Activated CD8-positive, alpha-beta memory T cell treated with anti-CD3 and anti-CD28 coated beads for 36 hours (primary cell): ENCODE results near the gene BACH2. TPM values are rescaled to one million over a fixed set of nuclear protein-coding genes. Genes with fewer than 3 reads are reported as not detected.
"Not testable (repeated sequence)": the region's sequence is repeated elsewhere in the genome, so short reads cannot be mapped to it uniquely, and the experiment has no call there.

ENCODE experiments used
- CTCF ChIA-PET: fragments of 350-600 bp; sonication (Branson Sonifier 250); formaldehyde crosslinking; loops from one replicate; lab custom pipeline; 2021; ENCODE audit warnings: antibody characterized with exemption; lab: Charles Lee
- POLR2A ChIA-PET: fragments of 350-600 bp; sonication (Branson Sonifier 250); formaldehyde crosslinking; loops from one replicate; lab custom pipeline; 2021; ENCODE audit warnings: antibody characterized with exemption; lab: Charles Lee
- total RNA-seq, 2 experiments: library from RNA; stranded (reverse); gene quantifications; one replicate each; pipeline ENCODE4 v1.2.3, GENCODE V29; 2021

Gene BACH2
- total RNA-seq, 2 experiments from 2014 or later, result 52.1 to 55.6 TPM

GRCh38 chr6:90054193-90054592, 242.4 kb downstream of the BACH2 start:
- POLR2A ChIA-PET, CTCF ChIA-PET: not testable (repeated sequence)

- CTCF ChIA-PET, result interaction anchor here (0.6 kb wide), 1 partner anchor 165 kb away, joined by 3 read pairs; no protein-coding TSS in a partner anchor
- POLR2A ChIA-PET, result no interaction called here
These were observed 243.0 kb downstream of the BACH2 start for GRCh38 chr6:90053614-90054013.

- CTCF ChIA-PET, result interaction anchor here (1.0 kb wide), 1 partner anchor 28 kb away, joined by 3 read pairs; no protein-coding TSS in a partner anchor
- POLR2A ChIA-PET, result no interaction called here
These were observed 247.3 kb downstream of the BACH2 start for GRCh38 chr6:90049295-90049694.

- ChIA-PET CTCF (interaction anchor here (1.0 kb wide), 1 partner anchor 27 kb away, joined by 3 read pairs; no protein-coding TSS in a partner anchor), POLR2A (no interaction called here)
These were observed 248.3 kb downstream of the BACH2 start for GRCh38 chr6:90048206-90048967.

- ChIA-PET CTCF (interaction anchor here (1.4 to 2.2 kb wide), 2 partner anchors 20 to 37 kb away, joined by 4 to 5 read pairs; no protein-coding TSS in a partner anchor), POLR2A (no interaction called here)
These were observed 251.1 kb downstream of the BACH2 start for GRCh38 chr6:90045535-90045934.

GRCh38 chr6:90044833-90045381, 251.7 kb downstream of the BACH2 start:
- POLR2A ChIA-PET, result no interaction called here

GRCh38 chr6:90044182-90044832, 252.3 kb downstream of the BACH2 start:
- POLR2A ChIA-PET, result no interaction called here
- CTCF ChIA-PET, result interaction anchor here (1.9 to 2.2 kb wide), 2 partner anchors 17 to 18 kb away, joined by 4 to 5 read pairs; no protein-coding TSS in a partner anchor

More at GRCh38 chr6:90044833-90045381, 251.7 kb downstream of the BACH2 start:
- CTCF ChIA-PET, result interaction anchor here (1.9 to 2.2 kb wide), 2 partner anchors 17 to 19 kb away, joined by 4 to 5 read pairs; no protein-coding TSS in a partner anchor

- POLR2A ChIA-PET, result no interaction called here
- CTCF ChIA-PET, result no interaction called here
These were observed 255.7 kb downstream of the BACH2 start for GRCh38 chr6:90040931-90041330.

- ChIA-PET POLR2A (no interaction called here), CTCF (no interaction called here)
These were observed 256.7 kb downstream of the BACH2 start for GRCh38 chr6:90039911-90040310.

- ChIA-PET CTCF (no interaction called here), POLR2A (no interaction called here)
These were observed 257.5 kb downstream of the BACH2 start for GRCh38 chr6:90038961-90039653.

GRCh38 chr6:90036963-90037362, 259.7 kb downstream of the BACH2 start:
- CTCF ChIA-PET, result interaction anchor here (0.8 to 1.0 kb wide), 2 partner anchors 29 to 70 kb away, joined by 3 read pairs; no protein-coding TSS in a partner anchor
- POLR2A ChIA-PET, result no interaction called here

- ChIA-PET CTCF (no interaction called here), POLR2A (interaction anchor here (0.6 kb wide), 1 partner anchor 551 kb away, joined by 3 read pairs; no protein-coding TSS in a partner anchor)
These were observed 261.5 kb downstream of the BACH2 start for GRCh38 chr6:90035047-90035723.

- POLR2A ChIA-PET, result no interaction called here
- CTCF ChIA-PET, result no interaction called here
These were observed 262.8 kb downstream of the BACH2 start for GRCh38 chr6:90033746-90034271.

- POLR2A ChIA-PET, CTCF ChIA-PET: not testable (repeated sequence)
These were observed 264.0 kb downstream of the BACH2 start for GRCh38 chr6:90032489-90033212.

- CTCF ChIA-PET, result no interaction called here
- POLR2A ChIA-PET, result no interaction called here
These were observed 267.5 kb downstream of the BACH2 start for GRCh38 chr6:90028995-90029635.

- ChIA-PET POLR2A (no interaction called here), CTCF (interaction anchor here (0.6 kb wide), 1 partner anchor 60 kb away, joined by 4 read pairs; no protein-coding TSS in a partner anchor)
These were observed 268.4 kb downstream of the BACH2 start for GRCh38 chr6:90028066-90028778.

- ChIA-PET POLR2A (interaction anchor here (1.0 kb wide), 1 partner anchor 52 kb away, joined by 7 read pairs; no protein-coding TSS in a partner anchor), CTCF (interaction anchor here (0.7 to 1.3 kb wide), 2 partner anchors 18 to 19 kb away, joined by 3 to 5 read pairs; no protein-coding TSS in a partner anchor)
These were observed 270.4 kb downstream of the BACH2 start for GRCh38 chr6:90026216-90026615.
